HG03095 (cell line): Measurements from ENCODE around the gene KRTAP19-8.

ENCODE experiments used
- ATAC-seq: cut with Tn5 transposase; IDR thresholded peaks from one replicate; pipeline ENCODE4 v1.9.1; 2021; ENCODE audit warnings: moderate library complexity; ENCODE audit not compliant: unreplicated experiment

KRTAP19-8 gene, protein sequence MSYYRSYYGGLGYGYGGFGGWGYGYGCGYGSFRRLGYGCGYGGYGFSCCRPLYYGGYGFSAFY

DNA sequence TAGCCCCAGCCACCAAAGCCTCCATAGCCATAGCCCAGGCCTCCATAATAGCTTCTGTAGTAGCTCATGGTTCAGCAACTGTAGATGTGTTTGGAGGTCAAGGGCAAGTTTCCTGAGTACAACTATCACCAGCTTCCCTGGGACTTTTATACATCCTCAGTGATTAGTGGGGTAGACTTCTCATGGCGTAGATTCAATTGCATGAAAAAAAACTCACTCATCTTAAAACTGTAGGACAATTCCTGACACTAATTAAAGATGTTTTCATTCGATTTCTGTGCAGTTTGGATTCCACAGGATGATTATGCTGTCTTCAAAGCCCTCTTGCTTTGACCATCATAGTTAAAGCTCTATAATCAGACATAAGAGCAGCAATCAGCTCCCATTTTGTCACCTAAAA is at the start of gene KRTAP19-8:
TSS of gene KRTAP19-8 (minus strand) at position 101 of the 400 bp plus-strand sequence. CDS start at position 68, 33 bp downstream.
- no peak for ATAC-seq

DNA sequence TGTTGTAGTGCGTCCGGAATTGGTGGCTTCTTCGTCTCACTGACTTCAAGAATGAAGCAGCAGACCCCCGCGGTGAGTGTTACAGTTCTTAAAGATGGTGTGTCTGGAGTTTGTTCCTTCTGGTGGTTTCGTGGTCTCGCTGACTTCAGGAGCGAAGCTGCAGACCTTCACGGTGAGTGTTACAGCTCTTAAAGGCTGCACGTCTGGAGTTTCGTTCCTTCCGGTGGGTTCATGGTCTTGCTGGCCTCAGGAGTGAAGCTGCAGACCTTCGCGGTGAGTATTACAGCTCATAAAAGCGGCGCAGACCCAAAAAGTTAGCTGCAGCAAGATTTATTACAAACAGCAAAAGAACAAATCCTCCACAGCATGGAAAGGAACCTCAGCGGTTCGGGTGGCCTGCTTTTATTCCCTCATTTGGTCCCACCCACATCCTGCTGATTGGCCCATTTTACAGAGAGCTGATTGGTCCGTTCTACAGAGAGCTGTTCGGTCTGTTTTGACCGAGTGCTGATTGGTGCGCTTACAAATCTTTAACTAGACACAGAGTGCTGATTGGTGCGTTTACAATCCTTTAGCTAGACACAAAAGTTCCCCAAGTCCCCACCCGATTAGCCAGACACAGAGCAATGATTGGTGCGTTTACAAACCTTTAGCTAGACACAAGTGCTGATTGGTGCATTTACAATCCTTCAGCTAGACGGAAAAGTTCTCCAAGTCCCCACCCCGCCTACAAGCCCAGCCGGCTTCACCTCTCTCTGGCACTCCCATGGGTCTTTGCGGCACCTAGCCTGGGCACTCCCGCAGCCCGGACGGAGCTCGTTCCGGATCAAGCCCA is 49.6 kb upstream of the KRTAP19-8 start:
- no peak for ATAC-seq

DNA sequence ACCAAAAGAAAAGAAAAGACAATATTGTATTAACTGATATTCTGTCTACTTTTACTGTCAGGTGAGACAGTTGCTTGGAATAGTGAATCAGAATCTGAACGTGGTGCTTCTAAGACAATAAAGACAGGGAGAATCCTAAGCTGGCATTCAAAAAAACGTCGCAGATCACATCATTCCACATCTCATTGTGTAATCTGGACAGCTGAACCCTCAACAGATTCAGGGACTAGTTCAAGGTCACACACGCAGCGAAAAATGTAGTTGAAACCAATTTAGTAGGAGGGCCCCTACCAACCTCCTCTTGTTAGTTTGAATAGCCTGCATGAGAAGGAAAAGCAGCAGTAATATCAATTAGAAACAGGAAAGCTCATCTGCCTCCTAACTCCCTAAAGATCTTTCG is 46.4 kb upstream of the KRTAP19-8 start:
- ATAC-seq, result no peak

DNA sequence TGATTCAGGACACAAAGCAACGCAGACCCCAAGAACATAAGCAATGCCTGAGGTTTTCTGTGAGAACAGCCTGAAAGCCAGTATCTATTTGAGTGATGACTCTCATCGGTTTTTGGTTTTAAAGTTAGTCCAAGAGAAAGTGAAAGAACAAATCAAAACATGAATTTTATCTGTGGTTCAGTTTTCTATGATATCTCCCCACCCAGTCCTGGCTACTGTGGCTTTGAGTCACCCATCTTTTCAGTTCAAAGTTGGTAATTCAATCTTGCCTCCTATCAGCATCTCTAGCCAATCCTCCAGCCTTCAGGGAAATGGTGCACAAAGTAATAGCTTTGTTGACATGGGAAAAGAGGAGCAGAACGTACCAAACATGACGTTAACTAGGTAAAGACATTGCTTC is 40.5 kb upstream of the KRTAP19-8 start:
- ATAC-seq, result peak; percentile 77

DNA sequence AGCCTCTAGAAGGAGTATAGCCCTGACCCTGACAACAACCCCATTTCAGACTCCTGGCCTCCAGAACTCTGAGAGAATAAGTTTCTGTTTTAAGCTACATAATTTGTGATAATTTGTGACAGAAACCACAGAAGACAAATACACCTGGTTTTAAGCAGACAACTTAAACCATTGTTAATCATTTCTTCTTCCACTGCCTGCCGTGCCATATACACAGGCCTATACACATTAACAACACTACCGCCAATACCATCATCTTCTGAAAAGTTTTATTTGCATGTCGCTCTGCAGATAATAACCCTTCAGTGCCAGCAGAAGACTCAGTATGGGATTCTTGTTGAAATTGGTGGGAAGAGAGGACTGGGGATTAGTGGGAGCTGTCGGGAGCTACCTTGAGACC is 39.9 kb upstream of the KRTAP19-8 start:
- peak; percentile 25 for ATAC-seq

DNA sequence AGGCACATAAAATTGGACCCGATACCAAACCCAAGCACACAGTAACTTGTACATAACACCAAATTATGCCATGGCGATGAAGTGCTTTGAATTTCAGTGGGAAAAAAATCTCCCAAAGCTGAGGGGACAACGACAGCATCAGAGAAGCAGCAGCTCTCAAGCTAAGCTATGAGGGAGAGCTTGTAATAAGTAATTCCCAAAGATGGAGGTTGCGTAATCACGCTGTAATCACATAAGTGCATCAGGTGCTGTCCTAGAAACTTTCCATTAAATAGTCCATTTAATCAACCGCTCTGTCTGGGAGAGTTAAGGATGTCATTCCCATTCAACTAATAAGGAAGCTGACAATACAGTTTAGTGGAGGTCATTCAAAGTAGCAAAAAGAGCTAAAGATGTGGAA is 37.6 kb upstream of the KRTAP19-8 start:
- no peak for ATAC-seq

DNA sequence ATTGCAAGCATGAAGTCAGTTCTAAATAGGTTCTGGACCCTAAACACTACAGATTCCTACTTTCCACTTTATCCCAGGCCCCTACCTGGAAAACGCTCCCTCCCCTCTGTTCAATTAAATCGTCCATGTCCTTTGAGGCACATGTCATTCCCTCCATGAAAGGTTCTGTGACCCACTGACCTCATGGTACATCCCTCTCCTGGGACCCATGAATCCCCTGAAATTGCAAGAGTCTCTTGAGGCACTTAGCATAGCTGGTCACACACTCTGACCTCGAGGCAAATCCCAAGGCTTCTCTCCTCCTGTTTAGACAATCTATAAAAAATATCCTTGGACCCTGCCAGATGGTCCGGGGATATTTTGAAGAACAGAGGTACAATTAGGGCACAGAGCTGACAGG is 34.3 kb upstream of the KRTAP19-8 start:
- ATAC-seq, result no peak

DNA sequence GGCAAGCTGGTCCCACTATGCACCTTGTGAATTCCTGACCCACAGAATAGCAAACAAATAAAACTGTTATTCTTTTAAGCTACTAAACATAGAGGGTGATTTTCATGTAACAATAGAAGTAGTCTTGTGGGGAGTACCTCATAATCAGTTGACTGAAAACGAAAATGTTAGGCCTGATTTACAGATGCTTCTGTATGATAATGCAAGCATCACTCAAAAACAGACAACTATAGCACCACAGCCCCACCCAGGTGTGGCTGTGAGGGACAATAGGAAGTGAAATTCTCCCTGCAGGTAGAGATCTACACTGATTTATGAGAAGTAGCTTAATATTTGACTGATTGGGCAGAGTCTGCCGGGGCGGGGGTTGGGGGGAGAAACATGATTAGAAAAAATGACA is 26.5 kb upstream of the KRTAP19-8 start:
- ATAC-seq, result peak; percentile 74

DNA sequence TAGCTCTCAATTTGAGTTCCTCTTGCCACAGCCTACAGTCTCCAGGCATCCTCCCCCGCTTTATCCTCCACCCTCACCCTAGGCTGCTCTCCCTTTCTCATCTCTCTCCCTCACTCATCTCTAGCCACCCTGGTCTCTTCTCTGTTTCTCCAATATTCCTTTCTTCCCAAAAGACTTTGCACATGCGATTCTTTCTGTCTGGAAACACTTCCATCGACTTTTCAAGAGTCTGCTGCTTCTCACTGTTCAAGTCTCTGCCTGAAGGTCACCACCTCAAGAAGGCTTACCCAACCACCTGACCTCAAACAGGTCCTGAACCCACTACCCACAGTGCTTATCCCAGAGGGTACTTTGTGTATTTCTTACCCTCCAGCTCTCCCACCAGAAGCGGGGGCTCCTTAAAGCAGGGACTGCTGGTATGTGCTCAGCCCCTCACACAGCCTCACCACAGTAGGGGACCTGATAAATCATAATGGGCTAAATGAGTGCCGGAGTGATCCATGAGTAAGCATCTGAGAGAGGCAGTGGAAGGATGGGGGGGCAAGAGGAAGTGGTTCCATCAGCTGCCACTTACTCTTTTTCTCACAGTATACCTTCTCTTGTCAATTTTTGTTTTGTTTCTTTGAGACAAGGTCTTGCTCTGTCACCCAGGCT is 14.3 kb upstream of the KRTAP19-8 start:
- ATAC-seq, result no peak

DNA sequence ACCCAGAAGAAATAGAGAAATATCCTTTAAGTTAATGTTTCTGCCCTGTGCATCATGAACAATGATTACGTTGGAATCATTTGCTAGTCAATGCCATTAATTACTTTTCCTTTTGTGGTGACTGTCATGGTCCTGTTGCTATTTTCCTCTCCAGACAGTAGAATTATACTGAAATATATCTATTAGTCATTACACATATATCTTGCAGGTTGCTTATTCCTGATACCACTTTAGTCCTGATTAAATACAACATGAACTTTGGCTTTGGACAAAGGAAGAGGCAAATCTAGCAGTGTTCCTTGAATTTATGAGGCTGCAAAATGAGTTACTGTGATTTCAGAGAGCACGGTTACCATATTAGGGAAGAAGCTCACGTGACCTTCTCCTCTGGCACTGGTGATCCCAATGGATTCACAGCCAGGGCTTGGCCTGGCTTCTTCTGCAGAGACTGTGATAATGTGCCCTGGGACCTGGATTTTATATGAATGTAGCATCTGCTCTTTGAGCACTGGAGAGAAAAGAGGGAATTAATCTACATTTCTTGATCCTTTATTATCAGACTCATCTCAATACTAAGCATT is 12.4 kb upstream of the KRTAP19-8 start:
- ATAC-seq, result no peak

DNA sequence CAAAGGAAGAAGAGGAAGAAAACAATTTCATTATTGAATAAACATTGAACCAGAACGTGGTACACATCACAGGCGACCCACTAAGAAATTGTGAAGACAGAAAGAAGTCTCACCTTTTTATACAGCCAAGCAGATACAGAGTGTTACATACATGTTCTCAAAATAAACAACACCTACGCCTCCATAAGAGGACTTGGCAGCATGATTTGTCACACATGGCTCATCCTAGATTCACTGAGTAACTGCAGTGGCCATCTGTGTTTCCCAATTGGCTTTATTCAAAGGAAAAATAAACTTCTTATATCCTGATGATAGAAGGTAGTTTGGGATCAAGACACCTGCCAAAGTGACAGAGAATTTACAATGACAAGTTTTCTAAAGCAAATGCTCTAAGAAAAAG is 7.6 kb upstream of the KRTAP19-8 start:
- ATAC-seq, result no peak

DNA sequence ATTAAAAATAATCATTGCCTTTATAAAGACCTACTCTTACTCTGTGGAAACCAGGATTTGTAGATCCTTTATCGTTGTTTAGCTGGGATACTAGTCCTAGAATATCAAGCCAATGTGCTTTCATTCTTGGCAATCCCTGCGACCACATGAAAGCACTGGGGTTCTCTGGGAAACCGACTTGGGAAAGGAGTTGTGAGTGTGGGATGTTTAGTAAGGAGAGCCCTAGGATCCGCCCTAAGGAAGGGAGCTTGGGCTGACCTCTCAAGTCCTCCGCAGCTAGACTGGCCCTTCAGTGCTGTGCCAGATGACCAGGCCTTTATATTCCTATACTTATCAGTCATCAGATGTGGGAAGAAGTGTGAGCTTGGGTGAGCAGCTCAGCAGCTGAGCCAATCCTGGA is 5.2 kb upstream of the KRTAP19-8 start:
- ATAC-seq, result no peak

DNA sequence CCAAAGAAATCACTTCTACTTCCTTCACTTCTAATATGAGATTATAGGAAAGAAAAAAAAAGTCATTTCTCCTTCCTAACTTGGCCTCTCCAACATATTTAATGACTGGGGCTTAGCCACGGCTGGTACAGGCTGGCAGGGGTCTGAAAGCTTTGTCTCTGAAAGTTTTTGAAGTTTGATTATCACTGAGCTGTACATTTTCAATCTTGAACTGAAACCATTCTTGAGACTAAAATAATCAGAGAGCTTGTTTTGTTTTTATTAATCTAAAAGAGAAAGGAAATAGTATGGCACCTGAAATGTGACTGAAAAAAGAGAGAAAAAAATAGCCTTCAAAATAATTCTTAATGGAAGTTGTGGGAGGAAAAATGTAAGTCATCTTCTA is 3.8 kb upstream of the KRTAP19-8 start:
- ATAC-seq, result peak; percentile 48

DNA sequence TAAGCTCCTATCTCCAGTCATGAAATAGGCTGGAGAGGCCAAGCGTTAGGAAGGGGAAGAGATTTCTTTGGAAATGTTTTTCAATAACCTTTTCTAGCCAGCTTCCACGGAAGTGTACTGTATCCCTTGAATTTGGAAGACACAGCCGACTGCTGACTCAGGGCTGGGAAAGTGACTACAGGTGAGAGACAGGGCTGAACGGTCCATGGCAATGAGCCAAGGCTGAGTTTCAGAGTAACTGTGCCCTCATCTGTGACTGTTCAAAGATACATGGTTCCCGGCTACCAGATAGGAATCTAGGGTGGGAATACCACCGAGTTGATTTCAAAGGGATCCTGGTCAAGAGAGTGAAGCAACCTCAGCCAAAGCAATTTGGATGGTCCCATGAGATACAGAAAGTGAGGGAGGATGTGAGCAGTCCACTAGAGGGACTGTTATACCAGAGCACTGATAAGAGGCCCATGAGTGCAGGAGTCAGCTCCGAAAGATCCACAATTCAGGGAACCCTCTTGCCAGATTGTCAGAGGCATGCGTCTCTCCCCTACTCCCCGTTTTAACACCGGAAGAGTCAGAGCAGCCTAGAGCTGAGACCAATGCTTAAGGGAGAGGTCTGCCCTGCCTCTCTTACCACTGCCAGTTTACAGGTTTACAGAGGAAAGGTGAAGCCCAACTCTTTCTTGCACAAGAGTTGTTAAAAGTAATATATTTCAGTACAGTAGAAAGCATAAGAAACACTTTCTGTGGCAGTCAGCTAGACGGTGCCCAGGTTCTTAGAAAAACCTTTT is 3.2 kb upstream of the KRTAP19-8 start:
- ATAC-seq, result peak; percentile 71

DNA sequence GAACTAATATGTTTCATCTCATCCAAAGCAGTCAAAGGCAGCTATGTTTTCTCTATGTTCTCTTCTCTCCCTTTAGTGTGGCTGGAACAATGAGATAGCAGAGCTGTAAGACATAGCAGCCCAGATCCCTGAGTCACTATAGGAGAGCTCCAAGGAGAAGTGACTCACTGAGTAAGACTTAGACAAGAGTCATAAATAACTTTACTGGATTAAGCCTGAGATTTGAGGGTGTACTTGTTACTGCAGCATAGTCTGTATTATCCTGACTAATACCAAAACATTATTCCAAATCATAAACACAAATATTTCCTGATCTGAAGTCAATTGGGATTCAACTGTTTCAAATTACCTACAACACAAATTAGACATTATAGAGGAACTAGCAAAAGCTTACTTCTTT is 3.9 kb downstream of the KRTAP19-8 start:
- no peak for ATAC-seq

DNA sequence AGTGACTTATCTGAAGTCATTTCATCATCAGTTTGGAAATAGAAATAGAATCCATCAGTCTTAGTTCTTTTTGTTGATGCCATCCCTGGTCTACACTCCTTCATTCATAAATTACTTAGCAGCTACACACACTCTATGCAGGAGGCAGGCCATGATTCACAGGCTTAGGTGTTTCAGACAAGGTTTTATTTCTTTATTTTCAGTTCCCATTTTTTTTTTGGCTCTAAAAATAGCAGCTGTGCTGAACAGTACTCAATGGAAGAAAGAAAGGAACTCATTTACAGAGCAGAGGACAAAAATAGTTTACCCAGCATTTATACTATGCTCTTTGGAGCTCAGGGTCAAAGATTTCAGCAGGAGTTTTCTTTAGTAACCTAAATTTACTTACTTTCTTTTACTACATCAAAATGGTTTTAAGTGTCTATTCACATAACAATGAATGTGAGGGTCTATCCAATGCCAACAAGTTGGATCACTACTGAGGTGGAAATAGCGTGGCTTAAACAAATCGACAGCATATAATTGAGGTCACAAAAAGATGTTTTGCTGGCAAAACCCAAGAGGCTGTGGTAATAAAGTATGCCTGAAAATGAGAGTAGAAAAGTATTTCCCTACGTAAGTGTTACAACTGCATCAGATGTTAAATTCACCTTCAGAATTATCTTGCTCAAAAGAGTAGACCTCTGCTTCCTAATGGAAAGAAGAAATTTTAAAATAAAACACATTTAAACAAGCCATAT is 7.7 kb downstream of the KRTAP19-8 start:
- ATAC-seq, result peak; percentile 95

DNA sequence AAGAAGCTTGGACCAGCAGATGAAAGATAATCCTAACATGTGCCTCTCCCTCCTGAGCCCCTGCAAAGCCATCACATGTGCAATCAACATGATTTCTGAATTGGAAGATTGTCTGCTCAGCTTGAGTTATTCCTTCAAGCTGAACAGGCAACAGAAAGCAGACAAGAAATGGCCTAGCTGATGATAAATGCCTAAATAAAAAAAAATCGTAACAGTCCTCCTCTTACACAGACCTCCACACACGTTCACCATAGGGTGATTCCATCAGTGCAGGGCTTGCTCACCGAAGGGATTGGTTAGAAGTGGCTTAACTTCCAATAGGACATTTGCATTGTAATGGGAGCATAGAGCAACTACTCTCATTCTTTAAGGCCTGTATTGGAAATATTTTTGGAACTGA is 14.6 kb downstream of the KRTAP19-8 start:
- ATAC-seq, result no peak

DNA sequence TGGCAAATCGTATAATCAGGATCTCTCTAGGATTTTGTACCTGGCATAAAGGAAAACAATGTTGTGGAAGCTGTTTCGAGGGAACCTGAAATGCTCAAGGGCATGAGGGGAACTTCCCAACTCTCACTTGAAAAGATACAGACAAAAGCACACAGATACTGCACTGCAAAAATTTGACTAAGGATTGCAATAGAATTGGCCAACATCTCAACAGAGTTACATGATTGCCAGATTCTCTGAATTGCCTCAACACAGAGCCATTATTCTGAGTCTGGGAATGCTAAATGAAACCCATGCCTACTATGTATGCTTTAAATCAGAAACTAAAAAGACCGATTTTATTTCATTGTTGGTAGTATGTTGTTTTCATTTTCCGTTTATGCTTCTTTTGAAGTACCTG is 16.0 kb downstream of the KRTAP19-8 start:
- ATAC-seq, result no peak

DNA sequence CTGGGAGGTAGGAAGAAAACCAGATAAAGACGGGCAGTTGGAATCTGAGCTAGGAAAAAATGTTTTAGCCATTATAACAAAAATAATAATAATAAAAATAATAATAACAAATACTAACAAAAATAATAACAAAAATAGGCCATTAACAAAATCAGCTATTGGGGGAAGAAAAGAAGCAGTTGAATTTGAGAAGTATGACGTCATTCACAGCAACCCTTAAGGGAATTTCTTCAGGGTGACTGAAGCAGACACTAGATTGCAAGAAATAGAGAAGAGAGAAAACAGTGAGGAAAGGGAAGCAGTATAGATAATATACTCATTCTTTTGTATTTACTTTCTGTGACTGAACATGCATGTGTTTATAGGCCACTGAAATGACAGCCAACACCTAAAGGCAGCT is 20.0 kb downstream of the KRTAP19-8 start:
- no peak for ATAC-seq

DNA sequence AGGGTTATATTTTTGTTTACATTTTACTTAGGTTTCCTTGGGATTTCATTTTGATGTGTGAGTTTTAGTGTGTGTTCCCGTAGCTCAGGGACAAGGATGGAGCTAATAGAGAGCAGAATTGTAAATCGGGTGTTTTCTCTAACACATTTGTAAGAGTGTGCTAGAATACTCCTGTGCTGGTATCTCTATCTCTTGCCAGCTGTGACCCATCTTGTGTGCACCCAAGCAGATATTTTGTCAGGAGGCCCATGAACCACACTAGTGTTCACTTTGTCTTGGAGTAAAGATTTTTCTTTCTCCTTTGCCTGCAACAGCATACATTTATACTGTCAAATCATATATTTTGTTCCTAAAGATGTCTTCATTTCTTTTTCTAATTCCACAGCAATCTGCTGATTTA is 23.4 kb downstream of the KRTAP19-8 start:
- no peak for ATAC-seq
